HG03139 (cell line): ENCODE data around the gene JPH3.
"Not testable (repeated sequence)": the region's sequence is repeated elsewhere in the genome, so short reads cannot be mapped to it uniquely, and the experiment has no call there.

Source experiments
- ATAC-seq: cut with Tn5 transposase; IDR thresholded peaks from one replicate; pipeline ENCODE4 v1.9.1; 2021; ENCODE audit not compliant: unreplicated experiment

Gene JPH3

DNA sequence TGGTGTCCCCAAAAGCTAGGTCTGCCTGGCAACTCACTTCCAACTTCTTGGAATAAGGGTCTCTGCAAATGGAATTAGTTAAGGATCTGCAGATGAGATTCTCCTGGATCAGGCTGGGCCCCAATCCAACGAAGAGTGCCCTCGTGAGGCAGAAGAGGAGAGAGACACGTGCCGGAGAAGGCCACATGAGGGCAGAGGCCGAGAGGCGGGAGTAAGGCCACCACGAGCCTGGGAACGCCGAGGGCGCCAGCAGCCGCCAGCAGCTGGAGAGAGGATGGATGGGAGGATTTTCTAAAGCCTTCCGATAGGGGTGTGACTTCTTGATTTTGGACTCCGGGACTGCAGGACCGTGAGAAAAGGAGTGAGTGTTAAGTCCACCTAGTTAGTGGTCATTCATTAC is 76.3 kb downstream of the JPH3 start:
- ATAC-seq: no peak

- no peak for ATAC-seq
Observed at GRCh38 chr16:87679593-87680271, 77.4 kb downstream of the JPH3 start.

DNA sequence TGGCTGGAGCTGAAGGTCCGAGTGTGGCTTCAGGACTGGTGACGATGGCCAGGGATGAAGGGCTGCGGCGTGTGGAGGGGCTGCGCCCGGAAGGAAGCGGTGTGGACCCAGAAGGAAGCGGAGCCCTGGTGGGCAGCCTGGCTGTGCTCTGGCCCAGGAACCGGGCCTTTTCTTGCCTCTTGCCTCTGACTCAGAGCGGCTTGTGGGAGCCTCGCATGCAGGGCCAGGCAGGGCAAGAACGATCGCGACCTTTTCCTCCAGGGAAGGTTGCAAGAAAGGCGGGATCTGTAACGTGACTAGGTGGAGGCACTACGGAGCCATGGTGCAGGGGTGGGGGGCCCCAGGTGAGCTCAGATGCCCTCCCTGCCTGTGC is 78.0 kb downstream of the JPH3 start:
- no peak for ATAC-seq

GRCh38 chr16:87681051-87681602 is 78.8 kb downstream of the JPH3 start:
- ATAC-seq: not testable (repeated sequence)

GRCh38 chr16:87681981-87682570 is 79.8 kb downstream of the JPH3 start:
- ATAC-seq: no peak

DNA sequence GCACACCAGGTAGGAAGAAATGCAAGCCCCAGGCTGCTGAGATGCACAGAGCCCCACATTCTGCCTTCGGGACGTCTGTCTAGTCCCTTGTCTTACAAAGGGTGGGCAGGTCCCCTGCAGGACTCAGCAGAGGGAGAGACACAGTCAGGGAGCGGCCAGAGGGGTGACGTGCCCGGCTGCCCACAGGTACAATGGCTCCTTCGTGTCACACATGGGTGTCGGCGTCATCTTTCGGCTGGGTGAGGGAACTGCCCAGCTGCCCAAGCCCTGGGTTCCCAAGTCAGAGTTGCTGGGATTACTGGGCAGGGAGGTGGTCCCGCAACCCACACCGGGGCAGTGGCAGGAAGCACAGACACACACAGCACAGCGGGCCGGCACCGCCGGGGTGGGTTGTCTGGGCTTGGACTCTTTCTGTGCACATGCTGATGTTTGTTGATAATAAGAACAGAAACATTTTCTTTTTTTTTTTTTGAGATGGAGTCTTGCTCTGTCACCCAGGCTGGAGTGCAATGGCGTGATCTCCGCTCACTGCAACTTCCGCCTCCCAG is 80.6 kb downstream of the JPH3 start:
- ATAC-seq: no peak

DNA sequence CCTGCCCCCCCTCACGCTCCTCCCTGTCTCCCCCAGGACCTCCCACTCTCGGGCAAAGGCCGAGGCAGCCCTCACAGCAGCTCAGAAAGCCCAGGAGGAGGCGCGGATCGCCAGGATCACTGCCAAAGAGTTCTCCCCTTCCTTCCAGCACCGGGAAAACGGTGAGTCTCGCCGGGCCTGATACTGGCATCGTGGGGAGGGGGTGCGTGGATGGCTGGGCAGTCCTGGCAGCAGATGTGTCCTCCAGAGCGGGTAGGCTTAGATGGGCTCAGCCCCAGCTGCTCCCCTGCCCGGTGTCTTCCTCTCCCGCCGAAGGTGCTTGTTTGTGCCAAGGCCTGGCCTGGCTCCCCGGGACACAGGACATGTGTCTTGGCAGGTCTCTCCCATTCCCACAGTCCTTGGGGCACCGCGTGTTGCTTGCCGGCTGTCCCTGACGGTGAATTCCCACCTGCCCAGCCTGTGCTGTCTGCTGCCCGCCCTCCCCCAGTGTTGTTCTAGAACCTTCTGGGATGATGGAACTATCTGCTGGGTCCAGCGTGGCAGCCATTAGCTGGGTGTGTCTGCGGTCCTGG is 81.9 kb downstream of the JPH3 start:
- ATAC-seq: no peak

DNA sequence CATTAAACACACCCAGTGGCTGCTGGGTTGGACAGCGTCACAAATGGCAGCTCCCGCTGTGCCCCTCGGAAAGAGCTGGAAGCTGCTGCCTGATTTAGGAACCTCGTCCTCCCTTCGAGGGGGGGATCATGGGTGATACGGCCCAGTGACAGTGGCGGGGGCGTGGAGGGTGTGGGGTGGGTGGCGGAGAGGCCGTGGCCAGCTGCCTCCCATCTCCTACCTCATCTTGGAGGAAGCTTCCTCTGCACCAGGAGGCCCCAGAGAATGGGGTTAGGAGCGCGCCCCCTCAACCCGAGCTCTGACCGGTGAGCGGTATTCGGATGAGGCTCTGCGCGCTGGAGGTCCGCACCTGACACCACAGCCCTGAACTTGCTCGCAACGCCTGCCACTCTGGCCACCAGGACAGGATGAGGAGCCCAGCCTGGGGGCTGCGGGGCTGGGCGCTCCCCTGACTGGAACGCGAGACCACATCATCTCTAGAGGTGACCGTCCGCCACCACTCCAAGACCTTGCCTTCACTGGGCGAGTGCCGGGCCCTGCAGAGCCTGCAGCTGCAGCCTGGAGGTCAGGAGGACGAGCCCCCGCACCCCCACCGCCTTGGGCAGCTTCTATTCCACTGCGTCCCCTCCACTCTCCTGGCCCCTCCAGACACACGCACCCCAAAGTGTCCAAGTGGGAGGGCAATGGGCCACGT is 82.5 kb downstream of the JPH3 start:
- no peak for ATAC-seq

DNA sequence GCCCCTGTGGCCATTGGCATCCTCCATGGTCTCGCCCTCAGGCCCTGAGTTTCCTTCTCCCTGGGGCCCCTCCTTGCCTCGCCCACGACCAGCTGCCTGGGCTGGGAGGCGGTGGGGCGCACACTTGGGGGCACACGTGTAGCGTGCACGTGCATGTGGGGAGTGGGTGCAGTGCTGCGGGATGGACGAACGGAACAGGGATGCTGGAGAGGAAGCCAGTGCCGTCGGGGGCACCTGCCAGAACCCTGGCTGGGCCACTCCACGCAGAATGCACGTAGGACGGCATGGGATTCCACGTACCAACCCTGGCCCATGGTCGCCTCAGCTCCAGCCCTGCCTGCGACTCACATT is 83.1 kb downstream of the JPH3 start:
- no peak for ATAC-seq

DNA sequence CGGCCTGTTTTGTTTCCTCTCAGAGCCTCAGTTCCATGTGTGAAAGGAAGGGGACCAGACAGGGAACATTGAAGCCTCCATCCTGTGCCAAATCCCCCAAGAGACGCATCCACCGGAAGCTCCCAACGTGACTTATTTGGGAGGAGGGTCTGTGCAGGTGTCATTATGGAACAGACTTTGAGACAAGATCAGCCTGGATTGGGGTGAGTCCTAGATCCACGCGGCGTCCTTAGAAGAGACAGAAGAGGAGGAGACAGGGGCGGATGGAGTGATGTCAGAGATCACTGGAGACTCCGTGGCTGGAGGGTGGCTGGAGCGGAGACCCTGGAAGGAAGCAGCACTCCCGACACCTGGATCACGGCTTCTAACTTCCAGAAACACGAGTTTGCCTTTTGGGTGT is 83.5 kb downstream of the JPH3 start:
- ATAC-seq: no peak

- ATAC-seq: no peak
Observed at GRCh38 chr16:87686697-87687096, 84.4 kb downstream of the JPH3 start.

- ATAC-seq: no peak
Observed at GRCh38 chr16:87687126-87687910, 85.0 kb downstream of the JPH3 start.

DNA sequence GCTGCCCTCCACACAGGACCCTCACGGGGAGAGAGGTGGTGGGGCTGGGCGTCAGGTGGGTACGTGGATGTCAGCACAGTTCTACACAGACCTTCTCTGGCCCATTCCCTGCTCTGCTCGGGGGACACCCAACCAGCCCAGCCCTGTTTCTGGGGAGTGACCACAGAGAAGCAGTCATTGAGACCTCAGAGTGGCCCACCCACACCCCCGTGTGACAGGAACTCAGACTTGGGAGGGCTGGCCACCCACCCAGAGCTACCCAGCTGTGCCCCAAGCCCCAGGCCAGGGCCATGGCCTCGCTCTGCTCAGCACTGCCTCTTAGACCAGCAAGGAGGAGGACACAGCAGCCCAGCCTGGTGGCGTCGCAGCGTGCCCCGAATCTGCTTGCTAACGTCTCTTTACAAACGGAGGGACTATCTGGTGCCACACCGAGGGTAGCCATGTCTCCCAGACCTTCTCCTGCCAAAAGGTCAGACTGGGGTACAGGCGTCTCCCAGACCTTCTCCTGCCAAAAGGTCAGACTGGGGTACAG is 85.8 kb downstream of the JPH3 start:
- no peak for ATAC-seq

GRCh38 chr16:87688876-87689815 is 86.8 kb downstream of the JPH3 start:
- ATAC-seq: no peak

GRCh38 chr16:87689956-87690465 is 87.7 kb downstream of the JPH3 start:
- no peak for ATAC-seq

DNA sequence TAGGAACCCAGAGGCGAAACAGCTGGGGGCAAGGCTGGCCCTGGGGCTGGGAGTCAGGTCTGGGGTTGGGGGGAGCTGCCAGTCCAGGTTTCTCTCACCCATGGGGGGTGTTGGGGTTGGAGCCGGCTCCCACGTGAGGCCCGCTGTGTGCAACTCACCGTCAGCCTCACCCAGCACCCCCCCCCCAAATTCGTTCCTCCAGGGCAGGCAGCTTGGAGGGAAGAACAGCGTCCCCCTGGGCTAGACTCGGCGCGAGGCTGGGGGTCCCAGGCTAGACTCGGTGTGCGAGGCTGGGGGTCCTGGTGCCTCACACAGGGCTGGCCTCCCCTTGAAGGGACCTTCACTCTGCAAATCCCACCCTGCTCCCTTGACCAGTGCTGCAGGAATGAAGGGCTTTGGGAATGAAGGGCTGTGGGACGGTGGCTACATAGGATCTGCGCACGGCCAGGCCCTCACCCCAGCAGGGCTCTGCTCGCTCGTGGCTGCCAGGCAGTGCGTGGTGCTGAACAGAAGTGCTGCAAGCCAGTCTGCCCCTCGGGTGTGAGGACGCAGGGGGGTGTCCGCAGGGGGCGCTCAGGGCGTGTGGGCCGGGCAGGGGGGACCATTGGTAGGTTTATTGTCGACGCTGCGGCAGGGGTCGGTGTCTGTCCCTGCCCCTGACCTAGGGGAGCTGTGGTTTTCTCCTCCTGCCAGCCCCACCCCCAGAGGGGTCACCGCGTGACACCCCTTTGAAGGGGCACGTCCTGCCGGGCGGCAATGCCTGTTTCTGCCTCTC is 88.8 kb downstream of the JPH3 start:
- ATAC-seq: no peak

DNA sequence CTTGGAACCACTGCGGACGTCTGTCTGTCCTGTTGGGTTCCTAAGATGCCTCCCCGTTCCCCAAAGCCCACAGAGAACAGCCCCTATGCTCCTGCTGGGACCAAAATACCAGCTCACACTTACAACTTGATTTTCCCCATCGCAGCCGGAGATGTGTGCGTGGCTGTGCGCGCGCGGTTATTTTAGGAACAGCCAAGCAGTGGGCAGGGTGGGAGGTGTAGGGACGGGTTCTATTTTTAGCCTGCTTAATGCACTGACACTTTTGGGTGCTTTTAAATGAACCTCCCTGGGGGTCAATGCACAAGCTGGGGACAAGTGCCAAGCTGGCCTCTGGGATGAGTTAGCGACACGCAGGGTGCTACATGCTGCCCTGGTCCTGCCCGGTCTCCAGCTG is 89.4 kb downstream of the JPH3 start:
- no peak for ATAC-seq

DNA sequence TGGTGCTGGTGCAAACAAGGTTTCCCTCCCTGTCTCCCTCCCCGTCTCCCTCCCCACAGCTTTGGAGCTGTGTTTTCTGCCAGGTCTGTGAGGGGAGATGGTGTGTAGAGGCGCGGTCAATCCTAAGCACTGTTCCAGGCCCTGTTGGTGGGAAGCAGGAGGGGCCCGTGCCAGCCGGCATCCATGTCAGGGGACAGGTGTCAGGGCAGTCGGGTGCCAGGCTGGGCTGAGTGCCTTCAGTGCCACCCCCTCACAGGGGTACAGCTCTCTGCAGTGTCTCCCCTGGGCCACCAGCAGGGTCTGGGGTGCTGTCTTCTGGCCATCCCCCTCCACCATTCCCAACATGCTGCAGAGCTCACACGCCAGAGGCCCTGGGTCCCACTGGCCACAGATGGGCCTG is 89.9 kb downstream of the JPH3 start:
- ATAC-seq: no peak

GRCh38 chr16:87692756-87693155 is 90.4 kb downstream of the JPH3 start:
- ATAC-seq: no peak
